NOMO-1 (cell line): ENCODE measurements around the gene TMCC1.
"Not testable (repeated sequence)": the region's sequence is repeated elsewhere in the genome, so short reads cannot be mapped to it uniquely, and the experiment has no call there.

Experiments used
- DNase-seq, 2 experiments: peaks; one replicate each; lab custom pipeline; 2025; ENCODE audit not compliant: unreplicated experiment in 2 of 2; lab: John Stamatoyannopoulos, UW

Gene TMCC1

DNA sequence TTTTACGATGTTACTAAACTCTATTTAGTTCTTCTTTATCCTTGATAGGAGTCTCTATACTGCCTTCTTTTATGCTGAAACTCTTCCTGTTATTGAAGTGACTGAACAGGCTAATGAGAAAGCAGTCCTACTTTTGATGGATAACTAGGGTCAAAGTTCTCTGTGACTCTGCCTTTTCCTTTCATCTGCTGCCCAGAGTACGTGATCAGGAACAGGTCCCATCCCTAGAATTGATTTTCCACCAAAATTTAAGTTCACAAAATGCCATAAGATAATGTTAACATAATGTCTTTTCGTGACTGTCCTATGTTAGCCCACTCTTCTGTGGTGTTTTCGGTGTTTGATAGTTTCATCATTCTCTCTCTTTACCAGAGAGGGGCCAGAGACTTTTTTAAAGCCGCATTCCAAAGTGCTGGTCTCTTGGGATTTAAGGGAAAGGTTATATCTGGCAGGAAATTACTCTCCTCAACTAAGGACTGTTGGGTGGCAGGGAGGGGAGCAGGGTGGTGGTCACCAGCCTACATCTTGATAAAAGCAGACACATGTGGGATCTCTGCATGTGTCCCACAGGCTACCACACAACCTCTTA is 236.8 kb downstream of the TMCC1 start:
- peak in 1 of 2 experiments; percentile 3 for DNase-seq

DNA sequence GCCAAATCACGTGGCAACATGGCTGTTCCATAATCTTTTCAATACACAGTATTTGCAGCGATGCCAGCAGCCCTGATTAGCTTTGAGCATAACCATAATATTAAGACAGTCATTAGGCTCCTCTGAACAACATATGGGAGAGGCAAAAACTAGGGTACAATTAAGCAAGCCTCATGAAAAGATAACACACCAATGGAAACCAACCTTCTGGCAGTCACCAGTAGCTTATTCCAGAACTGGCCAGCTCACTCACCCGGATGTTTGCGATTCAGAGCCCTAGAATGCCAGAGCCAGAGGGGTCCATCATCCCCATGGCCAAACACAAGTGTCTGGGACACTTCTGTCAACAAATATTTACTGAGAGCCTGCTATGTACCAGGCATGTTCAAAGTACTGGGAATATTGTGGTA is 238.2 kb downstream of the TMCC1 start:
- no peak for DNase-seq

DNA sequence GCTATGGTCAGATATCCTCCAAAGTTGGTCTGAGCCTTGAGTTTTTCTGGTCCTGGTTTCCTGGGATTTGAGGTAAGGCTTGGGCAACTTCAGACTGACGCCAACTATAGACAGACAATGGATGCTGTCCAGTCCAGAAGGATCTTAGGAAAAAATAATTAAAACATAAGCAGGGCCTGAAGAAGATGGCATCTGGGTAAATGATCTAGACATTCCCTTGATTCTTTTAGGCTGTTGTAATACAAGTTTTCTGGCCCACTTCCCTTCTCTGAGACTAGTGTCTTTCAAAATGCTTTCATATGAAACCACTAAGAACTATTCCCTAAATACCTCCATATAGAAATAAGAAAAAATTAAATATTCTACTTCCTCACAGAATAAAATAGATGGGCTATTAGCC is 239.4 kb downstream of the TMCC1 start:
- DNase-seq: no peak

DNA sequence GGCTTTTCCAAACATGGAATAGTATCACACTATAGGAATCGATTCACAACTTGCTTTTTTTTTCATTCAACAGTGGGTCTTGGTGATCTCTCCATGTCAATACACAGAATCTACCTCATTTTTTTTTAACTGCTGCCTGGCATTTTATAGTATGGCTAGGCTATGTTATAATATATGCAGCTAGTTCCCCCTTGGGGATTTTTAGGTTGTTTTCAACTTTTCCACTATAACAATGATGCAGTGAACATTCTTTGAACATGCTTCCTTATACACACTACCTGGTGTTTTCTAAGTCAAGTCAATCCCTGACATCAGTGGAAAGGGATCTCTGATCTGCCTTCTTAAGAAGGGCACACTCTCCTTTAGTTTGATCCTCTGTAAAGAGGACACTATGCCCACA is 240.5 kb downstream of the TMCC1 start:
- no peak for DNase-seq

DNA sequence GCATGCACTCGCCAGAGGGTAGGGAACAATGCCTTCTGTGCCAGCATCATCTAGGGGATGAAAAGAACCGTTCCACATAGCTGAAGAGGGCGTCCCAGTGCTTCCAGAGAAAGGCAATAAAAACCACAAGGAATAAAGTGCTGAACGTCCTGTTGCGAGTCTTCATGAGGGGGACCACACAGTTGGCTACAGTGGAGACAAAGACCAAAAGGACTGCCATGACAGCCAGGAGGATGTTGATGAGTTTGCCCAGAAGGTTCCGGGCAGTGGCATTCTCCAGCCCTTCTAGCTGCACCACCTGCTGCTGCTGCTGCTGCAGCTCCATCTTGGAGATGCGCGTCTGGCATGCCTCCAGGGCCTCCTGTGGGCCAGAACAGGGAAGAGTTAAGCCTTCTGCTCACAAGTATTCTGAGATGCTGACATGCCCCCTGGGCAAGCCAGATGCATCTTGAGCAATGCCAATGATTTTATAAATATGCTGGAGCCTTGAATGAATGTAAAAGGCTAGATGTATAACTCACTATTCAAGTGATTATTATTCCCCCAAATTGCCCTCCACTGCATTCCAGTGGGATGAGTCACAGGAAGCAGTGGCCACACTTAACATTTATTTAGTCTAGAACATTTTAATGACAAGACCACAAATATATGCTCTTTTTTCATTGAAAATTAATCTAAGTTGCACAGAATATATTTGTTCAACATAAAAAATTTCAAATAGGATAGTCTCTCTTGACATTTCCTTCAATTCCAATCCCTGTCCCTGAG is 241.9 kb downstream of the TMCC1 start:
- DNase-seq: no peak

DNA sequence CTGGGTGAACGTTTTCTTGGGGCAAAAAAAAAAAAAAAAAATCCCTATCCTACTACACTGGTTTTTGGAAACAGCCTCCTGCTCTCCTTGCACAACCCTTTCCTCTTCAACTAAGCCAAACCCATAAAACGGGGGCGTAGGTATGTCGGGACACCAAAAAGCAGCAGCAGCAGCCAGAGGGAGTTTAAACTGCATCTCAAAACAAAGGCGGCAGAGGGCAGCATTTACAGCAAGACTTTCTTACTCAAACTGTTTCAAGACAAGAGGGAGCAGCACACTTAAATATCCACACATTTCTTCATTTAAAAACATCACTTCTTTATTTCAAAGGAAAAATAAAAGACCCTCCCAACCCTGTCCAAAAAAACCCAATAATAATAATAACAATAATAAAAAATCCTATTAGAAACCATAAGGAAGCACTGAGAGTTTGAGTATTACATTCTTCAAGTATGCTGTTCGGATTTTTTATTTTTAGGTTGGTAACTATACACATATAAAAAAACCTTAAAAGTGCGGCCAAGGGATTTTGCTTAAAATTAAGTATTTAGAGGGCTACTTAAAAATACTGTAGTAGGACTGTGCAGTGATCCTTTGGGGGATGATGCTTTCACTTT is 243.1 kb downstream of the TMCC1 start:
- DNase-seq: peak; percentile 41 to 71

DNA sequence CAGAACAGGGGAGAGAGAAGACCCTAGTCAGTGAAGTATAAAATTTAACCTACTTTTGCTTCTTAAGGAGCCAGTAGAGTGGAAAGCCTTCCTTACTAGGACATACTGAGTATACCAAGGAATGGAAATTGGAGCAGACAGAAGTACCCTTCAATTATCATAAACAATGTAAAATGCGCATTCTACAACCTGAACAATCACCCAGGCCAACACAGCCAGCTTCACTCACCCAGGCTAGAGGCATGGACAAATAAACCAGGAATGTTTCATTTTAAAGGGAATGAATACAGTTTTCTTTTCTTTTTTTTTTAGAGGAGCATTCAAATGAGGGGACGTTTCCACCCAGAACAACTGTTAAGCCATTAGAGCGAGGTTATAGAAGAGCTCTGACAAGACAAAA is 245.1 kb downstream of the TMCC1 start:
- no peak for DNase-seq

DNA sequence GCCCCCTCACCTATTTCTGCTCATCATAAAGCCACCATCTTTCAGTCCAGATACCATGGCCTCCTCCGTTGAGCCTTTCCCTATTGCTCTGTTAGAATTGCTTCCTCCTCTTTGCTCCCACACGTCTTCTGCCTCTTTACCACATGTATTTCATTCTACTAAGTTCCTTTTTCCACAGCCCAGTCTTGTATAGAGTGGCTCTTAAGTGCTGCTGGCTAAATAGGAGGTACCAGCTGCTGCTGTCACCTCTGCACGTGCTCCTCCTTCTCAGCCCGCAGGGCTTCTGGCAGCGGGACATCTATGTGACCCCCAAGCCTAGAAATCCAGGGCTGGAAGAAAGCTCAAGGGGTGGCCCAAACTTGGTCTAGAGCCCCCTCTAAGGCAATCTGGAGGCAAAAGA is 248.2 kb downstream of the TMCC1 start:
- DNase-seq: peak; percentile 53 to 85

DNA sequence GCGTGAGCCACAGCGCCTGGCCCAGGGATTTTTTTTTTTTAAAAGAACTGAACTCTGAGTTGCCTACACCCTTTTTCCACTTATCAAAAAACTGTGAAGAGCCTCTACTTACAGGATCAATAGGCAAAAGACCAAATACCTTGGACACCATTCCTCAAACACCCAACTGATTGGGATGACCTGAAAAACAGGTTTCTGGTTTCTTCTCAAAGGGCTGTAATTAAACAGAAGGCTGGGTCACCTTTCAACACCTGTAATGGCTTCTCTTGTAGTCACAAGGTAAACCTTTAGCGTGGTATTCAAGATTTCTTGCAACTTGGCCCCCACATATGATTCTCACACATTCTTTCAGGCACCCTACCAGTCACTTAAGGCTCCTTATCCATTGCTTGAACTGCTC is 248.7 kb downstream of the TMCC1 start:
- DNase-seq: no peak

DNA sequence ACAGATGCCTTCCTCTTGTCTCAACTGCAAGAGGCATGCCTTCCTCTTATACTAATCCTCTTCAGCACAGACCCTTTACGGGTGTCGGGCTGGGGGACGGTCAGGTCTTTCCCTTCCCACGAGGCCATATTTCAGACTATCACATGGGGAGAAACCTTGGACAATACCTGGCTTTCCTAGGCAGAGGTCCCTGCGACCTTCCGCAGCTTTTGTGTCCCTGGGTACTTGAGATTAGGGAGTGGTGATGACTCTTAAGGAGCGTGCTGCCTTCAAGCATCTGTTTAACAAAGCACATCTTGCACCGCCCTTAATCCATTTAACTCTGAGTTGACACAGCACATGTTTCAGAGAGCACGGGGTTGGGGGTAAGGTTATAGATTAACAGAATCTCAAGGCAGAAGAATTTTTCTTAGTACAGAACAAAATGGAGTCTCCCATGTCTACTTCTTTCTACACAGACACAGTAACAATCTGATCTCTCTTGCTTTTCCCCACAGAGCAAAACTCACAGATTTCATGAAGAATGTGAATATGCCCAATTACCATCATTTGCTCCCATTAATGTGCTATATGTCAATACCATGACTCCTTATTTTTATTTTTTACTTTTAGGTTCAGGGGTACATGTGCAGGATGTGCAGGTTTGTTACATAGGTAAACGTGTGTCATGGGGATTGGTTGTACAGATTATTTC is 251.8 kb downstream of the TMCC1 start:
- DNase-seq: not testable (repeated sequence)

DNA sequence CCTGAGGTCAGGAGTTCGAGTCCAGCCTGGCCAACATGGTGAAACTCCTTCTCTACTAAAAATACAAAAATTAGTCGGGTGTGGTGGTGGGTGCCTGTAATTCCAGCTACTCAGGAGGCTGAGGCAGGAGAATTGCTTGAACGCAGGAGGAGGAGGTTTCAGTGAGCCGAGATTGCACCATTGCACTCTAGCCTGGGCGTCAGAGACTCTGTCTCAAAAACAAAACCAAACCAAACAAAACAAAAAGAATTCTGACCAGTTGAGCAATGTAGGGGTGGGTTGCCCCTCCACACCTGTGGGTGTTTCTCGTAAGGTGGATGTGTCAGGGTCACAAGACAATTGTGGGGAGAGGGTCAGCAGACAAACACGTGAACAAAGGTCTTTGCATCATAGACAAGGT is 252.5 kb downstream of the TMCC1 start:
- DNase-seq: not testable (repeated sequence)

DNA sequence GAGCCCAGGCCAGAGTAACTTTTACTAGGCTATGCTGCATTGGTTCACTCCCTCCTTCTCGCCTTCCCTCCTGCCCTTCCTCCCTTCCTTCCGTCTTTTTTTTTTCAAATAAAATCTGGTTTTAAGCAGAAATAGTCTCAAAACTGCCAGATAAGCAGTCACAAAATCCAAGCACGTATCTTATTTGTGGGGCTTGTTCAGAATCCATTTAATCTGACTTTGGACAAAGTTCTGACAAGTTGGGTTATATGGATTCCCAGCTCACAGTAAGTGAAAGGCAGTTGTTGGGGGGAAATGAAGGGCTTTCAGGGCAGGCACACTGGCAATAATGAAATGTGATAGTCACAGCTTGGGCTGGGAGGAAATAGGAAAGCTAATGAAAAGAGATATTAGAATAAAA is 255.0 kb downstream of the TMCC1 start:
- no peak for DNase-seq

DNA sequence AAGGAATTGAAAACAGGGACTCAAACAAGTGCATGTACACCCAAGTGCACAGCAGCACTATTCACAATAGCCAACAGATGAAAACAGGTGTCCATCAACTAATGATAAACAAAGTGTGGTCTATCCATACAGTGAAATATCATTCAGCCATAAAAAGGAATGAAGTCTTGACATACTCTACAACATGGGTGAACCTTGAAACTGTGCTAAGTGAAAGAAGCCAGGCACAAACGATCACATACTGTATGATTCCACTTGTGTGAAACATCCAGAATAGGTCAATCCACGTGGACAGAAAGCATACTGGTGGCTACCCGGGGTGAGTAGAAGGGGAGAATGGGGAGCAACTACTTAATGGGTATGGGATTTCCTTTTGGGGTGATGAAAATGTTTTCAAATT is 257.4 kb downstream of the TMCC1 start:
- DNase-seq: no peak

DNA sequence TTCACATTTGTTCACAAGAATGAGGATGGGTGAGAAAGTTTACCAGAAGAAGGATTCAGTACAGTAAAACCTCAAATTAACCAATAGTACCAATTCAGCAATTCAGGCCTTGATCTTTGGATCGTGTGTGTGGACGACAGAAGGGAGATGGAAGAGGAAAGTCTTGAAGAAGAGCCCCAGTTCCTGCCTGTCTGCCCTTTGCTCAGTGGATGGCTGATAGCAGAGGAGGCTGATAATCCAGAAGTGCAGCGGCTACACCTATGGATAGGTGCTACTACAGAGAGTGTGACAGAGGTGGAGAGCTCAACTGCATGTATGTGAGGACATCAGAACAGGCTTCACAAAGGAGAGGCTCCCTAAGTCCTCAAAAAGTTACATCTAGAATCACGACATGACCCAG is 257.9 kb downstream of the TMCC1 start:
- no peak for DNase-seq

DNA sequence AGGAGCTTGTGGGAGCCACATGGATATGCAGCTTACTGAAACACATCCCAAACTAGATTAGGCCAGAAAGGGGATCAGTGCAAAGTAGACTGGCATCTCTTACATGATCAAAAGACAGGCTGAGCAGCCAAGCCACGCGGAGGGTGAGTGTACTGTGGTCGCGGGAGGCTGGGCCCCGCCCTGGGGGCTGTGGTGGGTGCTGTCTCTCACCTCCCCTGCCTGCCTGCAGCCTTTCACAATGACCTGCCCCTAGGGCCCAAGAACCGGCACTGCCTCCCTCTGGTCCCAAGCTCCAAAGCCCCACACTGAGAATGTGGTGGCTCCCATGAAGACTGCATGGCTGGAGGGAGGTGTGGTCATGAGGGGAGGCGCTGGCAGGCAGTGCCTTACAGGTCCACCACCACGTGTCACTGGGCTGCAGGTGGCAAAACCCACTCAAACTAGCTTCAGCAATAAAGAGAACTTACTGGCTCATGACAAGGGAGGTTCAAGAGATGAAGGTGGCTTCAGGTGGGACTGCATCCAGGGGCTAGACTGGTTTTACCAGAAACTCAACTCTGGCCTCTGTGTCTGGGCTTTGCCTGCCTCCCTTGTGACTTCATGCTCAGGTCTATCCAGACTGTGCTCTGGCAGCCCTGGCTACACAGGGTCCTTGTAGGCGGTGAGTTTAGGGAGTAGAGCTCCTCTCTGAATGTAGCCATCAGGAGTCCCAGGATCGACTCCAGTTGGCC is 259.6 kb downstream of the TMCC1 start:
- no peak for DNase-seq

DNA sequence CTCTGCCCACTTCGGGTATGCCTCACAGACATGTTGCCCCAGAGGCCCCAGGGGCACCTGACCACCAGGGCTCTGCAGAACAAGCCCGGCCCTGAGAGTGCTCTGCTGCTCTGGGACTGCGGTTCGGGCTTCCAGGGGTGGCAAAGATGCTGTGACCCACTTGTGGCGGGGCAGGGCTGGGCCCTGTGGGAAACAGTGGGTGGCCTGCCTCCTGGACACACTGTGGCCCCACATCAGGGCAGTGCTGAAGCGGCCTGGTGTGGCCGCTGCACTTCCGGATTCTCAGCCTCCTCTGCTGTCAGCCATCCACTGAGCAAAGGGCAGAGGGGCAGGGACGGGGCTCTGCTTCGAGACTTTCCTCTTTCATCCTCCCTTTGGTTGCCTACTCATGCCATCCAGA is 260.5 kb downstream of the TMCC1 start:
- no peak for DNase-seq

DNA sequence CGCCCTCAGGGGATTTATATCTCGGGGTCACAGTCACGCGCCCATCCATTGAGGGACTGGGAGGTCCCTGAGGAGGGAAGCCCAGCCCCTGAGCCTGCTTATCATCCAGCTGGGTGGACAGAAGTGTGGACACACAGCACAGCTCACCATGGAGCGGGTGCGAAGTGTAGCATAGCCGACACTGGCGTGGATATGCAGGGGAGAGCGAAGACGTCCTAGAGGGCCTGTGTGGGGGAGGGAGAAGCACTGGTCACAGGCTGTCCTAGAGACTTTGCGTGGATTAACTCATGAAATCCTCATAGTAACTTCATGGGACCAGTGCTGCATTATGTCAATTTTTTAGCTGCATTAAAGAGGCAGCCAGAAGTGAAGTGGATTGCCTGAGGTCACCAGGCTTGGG is 261.0 kb downstream of the TMCC1 start:
- DNase-seq: no peak

DNA sequence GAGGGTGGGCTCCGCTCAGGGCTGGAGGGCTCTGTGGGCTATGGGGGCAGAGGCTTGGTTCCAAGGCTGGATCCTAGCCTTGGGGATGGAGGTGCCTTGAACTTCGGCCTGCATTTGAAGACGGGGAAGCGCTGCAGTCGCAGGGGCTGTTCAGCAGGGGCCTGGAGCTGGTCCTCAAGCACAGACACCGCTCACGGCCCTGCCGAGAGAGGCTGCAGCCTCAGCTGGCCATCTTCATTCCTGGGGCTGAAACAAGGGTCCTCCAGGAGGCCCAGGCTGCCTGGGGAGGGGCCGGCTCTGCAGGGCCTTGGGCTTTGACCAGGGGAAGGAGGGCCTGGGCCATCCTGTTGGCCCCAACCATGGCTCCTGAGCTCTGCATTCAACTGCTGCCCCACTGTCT is 261.5 kb downstream of the TMCC1 start:
- DNase-seq: no peak

DNA sequence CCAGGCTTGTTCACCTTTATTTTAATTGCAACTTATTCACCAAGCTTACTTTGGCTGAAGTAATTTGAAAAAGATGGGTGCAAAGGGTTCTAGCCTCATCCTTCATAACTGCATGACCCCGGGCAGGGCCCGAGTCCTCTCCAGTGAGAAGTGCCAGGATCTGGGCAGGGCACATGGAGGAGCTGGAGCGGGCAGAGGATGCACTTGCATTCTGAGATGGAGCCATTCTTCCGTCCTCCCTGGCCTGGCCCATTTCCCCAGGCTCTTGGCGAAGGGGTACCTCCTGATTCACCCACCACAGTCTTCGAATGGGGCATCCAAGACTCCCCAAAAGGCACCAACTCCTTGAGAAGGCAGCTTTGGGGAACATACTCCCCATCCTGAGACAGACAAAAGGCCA is 264.5 kb downstream of the TMCC1 start:
- DNase-seq: no peak

DNA sequence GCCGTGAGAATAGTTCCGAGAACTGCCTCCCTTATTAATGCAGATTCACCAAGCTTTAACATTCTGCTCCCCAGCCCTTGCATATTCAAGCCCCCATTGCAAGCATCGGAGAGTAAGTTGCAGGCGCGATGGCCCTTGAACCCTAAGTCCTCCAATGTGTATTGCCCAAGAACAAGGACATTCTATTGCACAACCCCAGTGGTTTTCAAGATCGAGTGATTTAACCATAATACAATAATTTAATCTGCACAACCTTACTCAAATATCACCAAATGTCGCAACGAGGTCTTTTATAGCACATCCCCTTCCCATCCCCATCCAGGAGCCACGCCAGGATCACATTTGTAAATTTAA is 265.4 kb downstream of the TMCC1 start:
- no peak for DNase-seq
